NT2/D1 (cell line): ENCODE results near the gene CYFIP1.

Source experiments
- SUZ12 ChIP-seq: IDR thresholded peaks from 2 replicates; pipeline ENCODE4 v1.6.1; 2011; ENCODE audit not compliant: insufficient read length, insufficient read depth; ENCODE audit errors: extremely low read depth
- YY1 ChIP-seq: IDR thresholded peaks from 2 replicates; pipeline ENCODE4 v1.6.1; 2011; ENCODE audit not compliant: insufficient read length, insufficient read depth

GRCh38 chr15:22855791-22856190 lies 124.4 kb downstream of the CYFIP1 start:
- TF ChIP-seq SUZ12 = no peak
- no peak for TF ChIP-seq YY1
